IMR-90 (cell line): Measurements from ENCODE around the gene NXPH1. TPM values are rescaled to one million over a fixed set of nuclear protein-coding genes. Genes with fewer than 3 reads are reported as not detected.

Source experiments
- ATAC-seq: fragments of 200-7000 bp; cut with Tn5 transposase; 2 replicates; pipeline ENCODE4 v1.9.1; 2020; ENCODE audit warnings: low read depth, mild to moderate bottlenecking, moderate library complexity
- BruUV-seq: library from RNA; stranded (reverse); fragments of 400-500 nt; replicated peaks from 2 replicates; lab custom pipeline; 2021; lab: Mats Ljungman, UMichigan
- CTCF ChIA-PET: fragments of 300-600 bp; formaldehyde crosslinking; extraction: SDS; loops from one replicate; lab custom pipeline; 2021; ENCODE audit warnings: antibody characterized with exemption; lab: Yijun Ruan, JAX
- POLR2A ChIA-PET: fragments of 300-600 bp; sonication (Branson Sonifier 250); formaldehyde crosslinking; loops from one replicate; lab custom pipeline; 2022; ENCODE audit warnings: antibody characterized with exemption; ENCODE audit not compliant: unreplicated experiment; lab: Charles Lee
- DNase-seq: peaks from one replicate; pipeline ENCODE4 v3.0.0; 2013
- H2AFZ ChIP-seq: replicated peaks from 2 replicates; pipeline ENCODE3; 2013; ENCODE audit warnings: low read length, mild to moderate bottlenecking; ENCODE audit not compliant: poor library complexity
- H2AK5ac ChIP-seq: 2 replicates; pipeline ENCODE4 v1.6.1; 2013; ENCODE audit warnings: low read depth, low read length, inconsistent platforms
- H2AK9ac ChIP-seq: replicated peaks from 2 replicates; pipeline ENCODE3; 2013; ENCODE audit warnings: mild to moderate bottlenecking, low read depth, low read length, moderate library complexity; ENCODE audit not compliant: poor library complexity
- H2BK120ac ChIP-seq: 2 replicates; pipeline ENCODE4 v1.6.1; 2013; ENCODE audit warnings: low read depth, low read length, inconsistent platforms
- H2BK15ac ChIP-seq: 3 replicates; pipeline ENCODE4 v1.6.1; 2013; ENCODE audit warnings: low read depth, low read length, inconsistent platforms
- H2BK20ac ChIP-seq: 2 replicates; pipeline ENCODE4 v1.6.1; 2013; ENCODE audit warnings: low read depth, mild to moderate bottlenecking, inconsistent platforms, low read length, moderate library complexity
- H2BK5ac ChIP-seq: 2 replicates; pipeline ENCODE4 v1.6.1; 2013; ENCODE audit warnings: mild to moderate bottlenecking, low read depth, low read length, inconsistent platforms; ENCODE audit not compliant: poor library complexity, severe bottlenecking
- H3K14ac ChIP-seq: replicated peaks from 2 replicates; pipeline ENCODE4 v1.6.1; 2013; ENCODE audit warnings: low read depth, low read length, inconsistent platforms
- H3K18ac ChIP-seq: 2 replicates; pipeline ENCODE4 v1.6.1; 2013; ENCODE audit warnings: low read depth, low read length, control low read depth
- H3K23ac ChIP-seq: 2 replicates; pipeline ENCODE4 v1.6.1; 2013; ENCODE audit warnings: low read depth, low read length, inconsistent platforms
- H3K27ac ChIP-seq: 2 replicates; pipeline ENCODE4 v1.5.1; 2013; ENCODE audit warnings: mild to moderate bottlenecking, control low read depth, low read length; ENCODE audit not compliant: insufficient read depth
- H3K27me3 ChIP-seq: 2 replicates; pipeline ENCODE4 v1.6.1; 2013; ENCODE audit warnings: low read length; ENCODE audit not compliant: control insufficient read depth, insufficient read depth
- H3K36me3 ChIP-seq: 2 replicates; pipeline ENCODE4 v1.6.1; 2013; ENCODE audit warnings: low read length, mixed read lengths; ENCODE audit not compliant: control insufficient read depth, insufficient read depth
- H3K4ac ChIP-seq: 2 replicates; pipeline ENCODE4 v1.6.1; 2013; ENCODE audit warnings: low read depth, low read length, inconsistent platforms
- H3K4me1 ChIP-seq: 2 replicates; pipeline ENCODE4 v1.6.1; 2013; ENCODE audit warnings: low read length, mixed read lengths; ENCODE audit not compliant: control insufficient read depth, insufficient read depth
- H3K4me2 ChIP-seq: 2 replicates; pipeline ENCODE4 v1.6.1; 2013; ENCODE audit warnings: low read depth, mild to moderate bottlenecking, control low read depth, low read length, moderate library complexity
- H3K4me3 ChIP-seq: 2 replicates; pipeline ENCODE4 v1.5.1; 2013; ENCODE audit warnings: low read depth, mild to moderate bottlenecking, control low read depth, low read length, moderate library complexity; ENCODE audit not compliant: insufficient read depth
- H3K56ac ChIP-seq: 2 replicates; pipeline ENCODE4 v1.6.1; 2013; ENCODE audit warnings: low read length, inconsistent platforms; ENCODE audit not compliant: insufficient read depth; ENCODE audit errors: extremely low read depth
- H3K79me1 ChIP-seq, 2 experiments: 2 replicates each; pipeline ENCODE4 v1.6.1; 2013; ENCODE audit warnings: low read length in 2 of 2, inconsistent platforms in 1 of 2, low read depth in 1 of 2
- H3K9ac ChIP-seq: 2 replicates; pipeline ENCODE4 v1.6.1; 2013; ENCODE audit warnings: low read depth, low read length, control low read depth
- H3K9me1 ChIP-seq: 2 replicates; pipeline ENCODE4 v1.6.1; 2013; ENCODE audit warnings: low read length, inconsistent platforms; ENCODE audit not compliant: insufficient read depth
- H3K9me3 ChIP-seq: 2 replicates; pipeline ENCODE4 v1.6.1; 2013; ENCODE audit warnings: low read length; ENCODE audit not compliant: control insufficient read depth, insufficient read depth
- H4K20me1 ChIP-seq: 2 replicates; pipeline ENCODE4 v1.6.1; 2013; ENCODE audit warnings: low read length, inconsistent platforms; ENCODE audit not compliant: insufficient read depth
- H4K5ac ChIP-seq: 2 replicates; pipeline ENCODE4 v1.6.1; 2013; ENCODE audit warnings: mild to moderate bottlenecking, low read depth, low read length, control low read depth
- H4K8ac ChIP-seq, 2 experiments: 2 replicates each; pipeline ENCODE4 v1.6.1; 2013; ENCODE audit warnings: low read depth in 2 of 2, low read length in 2 of 2, control low read depth in 1 of 2, inconsistent platforms in 1 of 2
- H4K91ac ChIP-seq: 2 replicates; pipeline ENCODE4 v1.6.1; 2013; ENCODE audit warnings: low read depth, low read length, inconsistent platforms; ENCODE audit not compliant: insufficient read depth
- BHLHE40 ChIP-seq: fragments of 150-350 bp; IDR thresholded peaks from 2 replicates; pipeline ENCODE4 v1.6.1; 2016; ENCODE audit warnings: mild to moderate bottlenecking, low read depth, low read length
- CEBPB ChIP-seq: IDR thresholded peaks from 2 replicates; pipeline ENCODE4 v1.6.1; 2012; ENCODE audit warnings: low read depth, low read length, improper control_type of control experiment
- CTCF ChIP-seq: conservative IDR thresholded peaks from 2 replicates; pipeline ENCODE4 v1.5.1; 2012; ENCODE audit warnings: mild to moderate bottlenecking, low read depth, low read length, improper control_type of control experiment
- ELK1 ChIP-seq: fragments of 150-350 bp; IDR thresholded peaks from 2 replicates; pipeline ENCODE4 v1.6.1; 2016; ENCODE audit warnings: low read depth, mild to moderate bottlenecking, low read length, moderate library complexity, borderline replicate concordance
- FOS ChIP-seq: fragments of 150-350 bp; IDR thresholded peaks from 2 replicates; pipeline ENCODE4 v1.6.1; 2016; ENCODE audit warnings: low read depth, low read length
- MAFK ChIP-seq: IDR thresholded peaks from 2 replicates; pipeline ENCODE4 v1.6.1; 2012; ENCODE audit warnings: low read depth, low read length, improper control_type of control experiment
- MAZ ChIP-seq: IDR thresholded peaks from 2 replicates; pipeline ENCODE4 v1.6.1; 2012; ENCODE audit warnings: low read depth, mild to moderate bottlenecking, low read length, improper control_type of control experiment, moderate library complexity, borderline replicate concordance
- MXI1 ChIP-seq: IDR thresholded peaks from 2 replicates; pipeline ENCODE4 v1.6.1; 2012; ENCODE audit warnings: low read depth, mild to moderate bottlenecking, low read length, moderate library complexity, borderline replicate concordance
- NFE2L2 ChIP-seq: fragments of 150-350 bp; IDR thresholded peaks from 2 replicates; pipeline ENCODE4 v1.6.1; 2016; ENCODE audit warnings: low read depth, mild to moderate bottlenecking, low read length
- POLR2A ChIP-seq: IDR thresholded peaks from 2 replicates; pipeline ENCODE4 v1.6.1; 2012; ENCODE audit warnings: mild to moderate bottlenecking, low read depth, low read length
- RAD21 ChIP-seq: IDR thresholded peaks from 2 replicates; pipeline ENCODE4 v1.6.1; 2012; ENCODE audit warnings: low read length, improper control_type of control experiment
- RCOR1 ChIP-seq: IDR thresholded peaks from 2 replicates; pipeline ENCODE4 v1.6.1; 2012; ENCODE audit warnings: mild to moderate bottlenecking, low read length, improper control_type of control experiment; ENCODE audit not compliant: insufficient replicate concordance
- RFX5 ChIP-seq: IDR thresholded peaks from 2 replicates; pipeline ENCODE4 v1.8.0; 2012; ENCODE audit warnings: low read depth, mild to moderate bottlenecking, low read length, moderate library complexity
- SMC3 ChIP-seq: fragments of 150-350 bp; IDR thresholded peaks from 2 replicates; pipeline ENCODE4 v1.6.1; 2016; ENCODE audit warnings: low read depth, mild to moderate bottlenecking, antibody characterized with exemption, low read length, moderate library complexity
- USF2 ChIP-seq: fragments of 150-350 bp; IDR thresholded peaks from 2 replicates; pipeline ENCODE4 v1.6.1; 2017; ENCODE audit warnings: mild to moderate bottlenecking, antibody characterized with exemption, low read length, low read depth
- WGBS, 2 experiments: methylation state at CpG; one replicate each; pipeline versions ENCODE4 v1.1.5 to v1.1.7; 2013; ENCODE audit warnings: missing lambda C conversion rate in 2 of 2; ENCODE audit not compliant: insufficient read length in 1 of 2; ENCODE audit errors: extremely low coverage in 2 of 2; 5-methylcytosine and 5-hydroxymethylcytosine counted together
- dilution Hi-C: fragments of 300-500 bp; cut with HindIII; formaldehyde crosslinking; loops from one replicate; pipeline ENCODE4 v1.14.3; 2018; ENCODE audit warnings: low sequenced_read_pairs; ENCODE audit not compliant: unreplicated experiment
- in situ Hi-C: fragments of 300-500 bp; cut with MboI; formaldehyde crosslinking; loops from 3 replicates; pipeline ENCODE4 v1.14.3; 2019; ENCODE audit warnings: low sequenced_read_pairs, inconsistent platforms, mixed read lengths
- intact Hi-C: fragments of 100-400 bp; cut with micrococcal nuclease; formaldehyde crosslinking; loops from 2 replicates; pipeline ENCODE4 v1.10.0; 2022
- polyA plus RNA-seq, 3 experiments: library from polyadenylated mRNA; depleted of rRNA; stranded (reverse); fragments of >200 nt; gene quantifications; 2 replicates each; pipeline ENCODE4 v1.2.3, GENCODE V29; 2012; ENCODE audit warnings: low replicate concordance in 1 of 3
- total RNA-seq: library from RNA; depleted of rRNA; stranded (reverse); fragments of >200 nt; gene quantifications from 2 replicates; pipeline ENCODE4 v1.2.3, GENCODE V29; 2012

NXPH1 gene
- total and polyA plus RNA-seq, 2 of the 4 experiments (the other 2 are of a cell fraction): not detected

- dilution Hi-C loops: no loop called here
- no peak overlapping the region for H2AFZ ChIP-seq
- no peaks in the 10 kb centered on the region for H4K20me1 ChIP-seq
- H3K4me3 ChIP-seq: no peak overlapping the region
- H2BK15ac ChIP-seq: no peak overlapping the region
- no peak for ATAC-seq
- H3K4ac ChIP-seq: no peak overlapping the region
- ChIA-PET CTCF (interaction anchor here (0.7 kb wide), 1 partner anchor 1848 kb away, joined by 3 read pairs; no protein-coding TSS in a partner anchor), POLR2A (no interaction called here)
- no peak overlapping the region for H3K14ac ChIP-seq
- no peak overlapping the region for H2AK5ac ChIP-seq
- no peaks in the 10 kb centered on the region for H3K4me1 ChIP-seq
- no peaks in the 10 kb centered on the region for H3K9me1 ChIP-seq
- H4K5ac ChIP-seq: no peak overlapping the region
- H2BK20ac ChIP-seq: no peak overlapping the region
- no peaks in the 10 kb centered on the region for H3K36me3 ChIP-seq
- in situ Hi-C loops: no loop called here
- H2BK120ac ChIP-seq: no peak overlapping the region
- no peak overlapping the region for H3K27ac ChIP-seq
- peaks cover 11% of the 10 kb centered on the region for H3K9me3 ChIP-seq
- no peak overlapping the region for H3K18ac ChIP-seq
- H3K27me3 ChIP-seq: peaks cover 1% of the 10 kb centered on the region; the same call in 1 of the 2 replicates
- no peak overlapping the region for H2BK5ac ChIP-seq
- no peaks in the 10 kb centered on the region for H3K79me1 ChIP-seq
- no peak overlapping the region for H3K9ac ChIP-seq
- TF ChIP-seq RAD21 (no peak), CEBPB (no peak), BHLHE40 (no peak), RFX5 (no peak), SMC3 (no peak), NFE2L2 (no peak), USF2 (no peak), POLR2A (no peak), RCOR1 (no peak), MAFK (no peak), ELK1 (no peak), MXI1 (no peak), MAZ (no peak), FOS (no peak), CTCF (no peak)
- H3K23ac ChIP-seq: no peak overlapping the region
- no peak overlapping the region for H4K8ac ChIP-seq
- no peak overlapping the region for H2AK9ac ChIP-seq
- no peak overlapping the region for H4K91ac ChIP-seq
- BruUV-seq: no TSS peak
- no peak overlapping the region for H3K4me2 ChIP-seq
- 5% methylated on average over 11 of the region's 33 CpGs; no CpG with 5 or more reads in 1 of the 2 experiments for WGBS, 2 experiments
- intact Hi-C loops: no loop called here
- no peak for DNase-seq
- H3K56ac ChIP-seq: no peak overlapping the region
These were observed 1.7 kb downstream of the NXPH1 start for GRCh38 chr7:8435095-8435494.
